NCI-H345 treated with DMSO at 0.1 percent for 48 hours (cell line): ENCODE data around the gene PPM1A.
"Not testable (repeated sequence)": the region's sequence is repeated elsewhere in the genome, so short reads cannot be mapped to it uniquely, and the experiment has no call there.

Experiments used
- DNase-seq: peaks from one replicate; lab custom pipeline; 2025; ENCODE audit not compliant: unreplicated experiment; lab: John Stamatoyannopoulos, UW

The PPM1A gene

DNA sequence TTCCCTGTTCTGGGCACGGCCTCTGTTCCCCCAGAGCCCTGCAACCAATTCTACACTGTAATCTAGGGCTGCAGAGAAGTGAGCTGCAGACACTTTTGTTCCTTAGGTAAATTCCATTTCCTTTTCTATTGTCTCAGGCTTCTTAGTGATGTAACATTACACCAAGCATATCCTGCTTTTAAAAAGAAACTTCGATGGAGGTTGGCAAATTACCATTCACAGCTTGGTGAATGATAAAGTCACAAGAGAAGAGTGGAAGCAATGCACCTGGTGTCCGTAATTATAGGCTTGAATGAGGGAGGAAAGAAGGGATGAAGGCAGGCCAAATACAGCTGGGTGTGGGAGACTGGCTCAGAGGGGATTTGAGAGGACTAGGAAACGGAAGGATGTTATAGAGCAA is 68.6 kb downstream of the PPM1A start:
- DNase-seq: peak; percentile 32

DNA sequence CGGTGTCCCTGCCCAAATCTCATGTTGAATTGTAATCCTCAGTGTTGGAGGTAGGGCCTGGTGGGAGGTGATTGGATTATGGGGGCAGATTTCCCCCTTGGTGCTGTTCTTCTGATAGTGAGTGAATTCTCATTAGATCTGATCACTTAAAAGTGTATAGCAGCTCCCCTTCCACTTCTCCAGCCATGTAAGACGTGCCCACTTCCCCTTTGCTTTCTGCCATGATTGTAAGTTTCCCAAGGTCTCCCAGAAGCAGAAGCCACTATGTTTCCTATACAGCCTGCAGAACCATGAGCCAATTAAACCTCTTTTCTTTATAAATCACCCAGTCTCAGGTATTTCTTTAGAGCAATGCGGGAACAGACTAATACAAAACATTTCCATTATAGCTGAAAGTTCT is 71.8 kb downstream of the PPM1A start:
- DNase-seq: not testable (repeated sequence)

DNA sequence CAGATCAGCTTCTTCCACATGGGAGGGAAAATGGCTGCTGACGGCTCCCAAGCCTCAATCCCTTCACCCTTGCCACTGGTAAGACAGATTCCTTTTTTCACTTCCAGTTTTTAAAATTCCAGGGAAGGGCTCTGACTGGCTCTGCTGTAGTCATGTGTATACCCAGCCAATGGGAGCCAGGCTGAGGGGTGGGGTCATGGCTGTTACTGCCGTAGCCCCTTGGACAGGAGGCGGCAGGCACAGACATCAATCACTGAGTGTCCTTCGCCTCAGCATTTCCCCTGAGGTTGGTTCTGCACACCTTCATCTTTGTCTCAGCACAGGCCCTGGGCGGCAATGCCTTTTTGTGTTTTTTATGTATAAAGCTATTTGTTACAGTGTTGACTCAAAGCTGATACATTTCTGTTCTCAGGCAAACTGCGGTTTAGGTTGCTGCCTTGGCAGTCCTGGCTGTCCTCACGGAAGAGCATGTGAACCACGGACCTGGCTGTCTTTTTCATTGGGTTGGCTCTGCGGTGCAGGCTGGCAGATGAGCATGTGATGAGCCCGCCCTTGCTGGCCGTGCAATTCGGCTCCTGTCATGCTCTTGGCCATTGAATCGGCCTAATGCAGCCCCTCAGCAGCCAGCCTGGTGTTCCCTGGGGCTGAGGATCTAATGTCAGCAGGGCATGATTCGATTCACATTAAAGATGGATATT is 74.3 kb downstream of the PPM1A start:
- DNase-seq: no peak

DNA sequence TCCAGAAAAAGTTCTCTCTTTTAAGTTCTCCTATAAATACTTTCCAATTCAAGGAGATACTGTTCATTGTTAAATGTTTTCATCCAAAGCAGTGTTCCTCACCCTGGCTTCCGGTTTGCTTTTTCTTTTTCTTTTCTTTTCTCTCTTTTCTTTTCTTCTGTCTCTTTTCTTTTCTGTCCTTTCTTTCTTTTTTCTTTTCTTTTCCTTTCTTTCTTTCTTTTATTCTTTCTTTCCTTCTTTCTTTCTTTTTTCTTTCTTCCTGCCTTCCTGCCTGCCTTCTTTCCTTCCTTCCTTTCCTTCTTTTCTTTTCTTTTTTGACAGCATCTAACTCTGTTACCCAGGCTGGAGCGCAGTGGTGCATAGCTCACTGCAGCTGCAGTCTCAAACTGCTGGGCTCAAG is 75.8 kb downstream of the PPM1A start:
- no peak for DNase-seq

DNA sequence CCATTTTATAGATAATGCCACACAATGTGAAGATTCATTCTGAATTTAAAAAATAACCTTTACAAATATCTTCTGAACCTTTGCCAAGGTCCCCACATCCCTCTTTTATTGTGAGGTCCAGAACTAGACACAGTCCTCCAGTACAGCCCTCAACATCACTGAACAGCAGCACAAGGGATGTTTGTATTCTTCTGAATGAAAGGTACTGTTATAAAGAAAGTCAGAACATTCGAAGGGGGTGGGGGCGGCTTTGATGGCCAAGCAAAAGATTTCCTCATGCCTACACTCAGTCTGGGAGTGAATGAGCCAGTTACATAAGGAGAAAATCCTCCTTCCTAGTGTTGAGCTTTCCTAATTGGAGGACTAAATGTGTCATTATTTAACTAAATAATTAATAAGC is 77.3 kb downstream of the PPM1A start:
- no peak for DNase-seq

DNA sequence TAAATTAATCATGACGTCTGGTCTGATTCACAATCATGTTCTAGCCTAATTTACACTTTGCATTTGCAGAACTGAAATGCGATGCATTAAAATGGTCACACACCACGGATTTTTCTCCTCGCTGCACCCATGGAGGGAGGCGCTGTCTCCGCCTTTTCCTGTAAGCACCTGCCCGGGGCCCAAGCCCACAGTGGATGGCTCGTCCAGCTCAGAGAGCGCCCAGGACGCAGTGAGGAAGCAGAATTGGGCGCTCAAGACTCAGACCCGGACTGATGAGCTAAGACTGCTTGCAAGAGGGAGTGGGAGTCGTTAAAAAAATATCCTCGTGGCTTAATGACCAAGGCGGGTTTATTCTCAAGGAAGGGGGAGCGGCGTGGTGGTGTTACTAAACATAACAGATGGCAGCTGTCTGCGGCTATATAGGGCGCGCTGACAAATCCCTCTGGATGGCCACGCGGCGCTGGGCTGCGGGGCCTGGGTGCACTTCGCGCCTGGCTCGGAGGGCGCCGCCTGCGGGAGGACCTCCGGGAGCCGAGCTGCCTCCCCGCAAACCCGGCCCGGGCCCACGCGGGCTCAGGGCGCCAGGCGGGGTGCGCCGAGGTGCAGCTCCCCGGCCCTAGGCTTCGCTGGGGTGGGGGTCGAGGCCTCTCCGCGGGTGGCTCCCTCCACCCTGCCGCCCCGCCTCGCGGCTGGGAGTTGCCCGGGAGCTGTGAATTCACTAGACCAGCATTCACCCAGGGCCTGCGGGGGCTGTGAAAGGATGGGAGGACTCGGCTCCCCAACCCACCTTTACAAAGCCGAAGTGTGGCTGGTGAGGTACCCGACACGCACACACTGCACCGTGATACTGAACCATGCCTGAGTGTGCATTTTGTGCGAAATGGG is 78.7 kb downstream of the PPM1A start:
- DNase-seq: peak; percentile 67

DNA sequence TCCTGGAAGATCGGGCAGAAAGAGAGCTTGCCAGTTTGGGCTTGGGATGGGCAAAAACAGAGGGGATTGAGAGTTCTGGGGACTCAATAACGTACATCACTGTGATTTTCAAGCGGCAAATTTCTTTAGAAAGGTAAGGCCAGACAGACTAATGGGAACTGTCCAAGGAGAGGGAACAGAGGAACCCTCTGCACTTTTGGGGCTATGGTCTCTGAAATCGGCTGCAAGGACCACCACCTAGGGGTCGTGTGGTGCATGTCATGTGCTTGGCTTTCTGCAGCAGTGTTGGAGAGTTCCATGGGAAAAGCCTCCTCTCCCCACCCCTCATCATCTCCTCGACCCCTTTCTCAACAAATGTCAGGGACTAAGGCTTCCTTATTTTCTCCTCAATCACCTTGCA is 79.6 kb downstream of the PPM1A start:
- DNase-seq: no peak

DNA sequence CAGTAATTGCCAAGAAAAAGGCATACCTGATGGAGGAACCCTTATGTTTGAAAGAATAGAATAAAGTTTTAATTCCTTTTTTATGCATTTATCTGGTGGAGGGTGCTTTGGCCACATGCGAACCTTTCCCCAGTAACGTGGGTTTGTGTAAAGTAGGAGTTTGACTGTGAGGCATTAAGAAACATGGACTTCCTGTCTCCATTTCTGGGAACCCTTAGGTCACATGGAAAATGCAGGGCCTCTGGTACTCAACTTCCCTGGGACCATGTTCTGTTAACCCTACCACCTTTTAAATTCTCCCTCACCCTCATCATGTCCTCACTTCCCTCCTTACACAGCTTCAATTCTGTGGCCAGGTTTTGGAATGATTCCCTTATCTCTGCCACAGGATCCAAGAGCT is 80.3 kb downstream of the PPM1A start:
- DNase-seq: no peak

DNA sequence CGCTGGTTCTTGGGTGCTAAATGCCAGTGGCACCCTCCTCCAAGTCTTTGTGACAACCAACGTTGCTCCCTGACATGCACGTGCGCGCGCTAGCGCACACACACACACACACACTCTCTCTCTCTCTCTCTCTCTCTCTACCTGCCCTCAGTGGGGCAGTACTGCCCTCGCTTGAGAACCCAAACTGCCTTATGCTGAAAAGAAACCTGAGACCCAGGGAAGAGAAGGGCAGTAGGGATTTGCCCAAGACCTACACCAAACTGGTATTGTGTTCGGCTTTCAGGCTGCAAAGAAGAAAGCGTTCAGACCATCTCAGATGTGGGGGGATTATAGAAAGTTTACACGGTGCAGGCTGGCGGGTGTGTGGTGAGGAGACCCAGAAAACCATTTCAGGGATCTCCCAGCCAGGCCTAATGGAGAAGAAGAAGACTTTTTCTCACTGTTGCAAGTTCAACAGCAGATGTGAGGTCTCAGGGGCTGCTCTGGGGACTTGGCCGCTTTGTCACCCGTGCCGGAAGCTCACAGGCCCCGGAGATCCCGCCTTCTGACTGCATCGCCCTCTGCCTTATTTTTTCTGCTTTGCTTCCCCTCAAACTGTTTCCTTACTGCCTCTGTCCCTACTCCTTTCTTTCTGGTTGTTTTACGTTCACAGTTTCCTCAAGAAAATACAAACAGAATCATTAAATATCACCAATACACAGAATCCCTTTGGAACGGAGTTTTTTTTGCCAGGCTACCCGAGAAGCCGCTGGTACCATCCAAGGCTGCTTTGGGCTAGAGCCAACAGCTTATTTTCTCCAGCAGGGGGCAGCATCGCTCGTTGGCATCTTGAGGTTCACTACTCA is 82.4 kb downstream of the PPM1A start:
- DNase-seq: peak; percentile 93

DNA sequence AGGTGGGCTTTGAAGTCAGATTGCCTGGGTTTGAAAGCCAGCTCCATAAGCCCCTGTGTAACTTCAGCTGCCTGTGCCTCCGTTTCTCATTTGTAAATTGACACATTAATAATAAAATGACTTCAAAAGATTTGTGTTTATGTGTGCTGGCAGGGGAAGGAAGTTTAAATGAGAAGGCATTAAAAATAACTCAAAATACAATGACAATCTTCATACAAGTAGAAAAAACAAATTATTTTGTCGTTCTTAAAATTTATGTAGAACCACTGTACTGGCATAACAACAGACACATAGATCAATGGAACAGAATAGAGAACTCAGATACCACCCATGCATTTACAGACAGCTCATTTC is 83.0 kb downstream of the PPM1A start:
- DNase-seq: no peak

DNA sequence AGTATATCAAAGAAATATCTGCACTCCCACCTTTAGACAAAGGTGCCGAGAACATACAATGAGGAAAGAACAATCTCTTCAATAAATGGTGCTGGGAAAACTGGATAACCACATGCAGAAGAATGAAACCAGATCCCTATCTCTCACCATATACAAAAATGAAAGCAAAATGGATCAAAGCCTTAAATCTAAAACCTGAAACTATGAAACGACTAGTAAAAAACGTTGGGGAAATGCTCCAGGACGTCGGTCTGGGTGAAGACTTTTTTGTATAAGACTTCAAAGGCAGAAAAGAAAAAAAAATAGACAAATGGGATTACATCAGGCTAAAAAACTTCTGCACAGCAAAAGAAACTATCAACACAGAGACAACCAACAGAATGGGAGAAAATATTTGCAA is 83.8 kb downstream of the PPM1A start:
- no peak for DNase-seq

DNA sequence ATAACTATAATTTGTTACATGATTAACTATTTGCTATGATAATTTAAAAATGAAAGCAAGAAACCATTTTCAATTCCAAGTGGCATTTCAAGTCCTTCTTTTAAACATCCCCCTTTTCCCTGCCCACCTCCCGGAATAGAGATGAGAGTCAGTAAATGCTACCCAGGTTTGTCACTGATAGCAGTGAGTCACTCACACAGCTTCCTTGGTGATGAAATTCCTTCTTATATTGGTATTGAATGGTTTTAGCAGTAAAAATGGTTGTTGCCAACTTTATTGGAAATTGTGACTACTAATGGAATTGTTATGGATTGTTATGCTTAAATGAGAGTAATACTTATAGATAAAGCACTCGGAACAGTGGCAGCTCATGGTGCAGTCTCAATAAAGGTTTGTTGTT is 90.5 kb downstream of the PPM1A start:
- DNase-seq: no peak

DNA sequence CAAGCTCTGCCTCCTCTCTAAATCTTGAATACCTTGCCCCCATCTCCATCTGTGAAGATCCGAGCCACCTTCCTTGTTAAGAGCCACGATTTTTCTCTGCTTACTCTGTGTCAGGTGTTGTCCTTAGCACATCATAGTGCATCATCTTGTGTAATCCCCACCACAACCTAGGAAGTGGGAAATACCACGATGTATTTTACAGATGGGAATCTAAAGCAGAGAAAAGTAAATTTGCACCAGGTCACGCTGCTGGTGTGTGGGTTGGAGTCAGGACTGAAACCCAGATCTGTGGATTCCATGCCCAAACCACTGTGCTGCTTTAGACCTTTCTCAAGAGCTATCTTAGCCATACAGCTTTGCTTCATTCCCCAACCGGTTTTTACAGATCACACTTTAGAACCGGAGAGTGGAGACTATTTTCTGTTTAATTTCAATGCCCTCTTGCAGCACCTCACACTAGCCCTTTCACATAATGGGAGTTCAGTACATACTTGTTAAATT is 94.6 kb downstream of the PPM1A start:
- DNase-seq: no peak

DNA sequence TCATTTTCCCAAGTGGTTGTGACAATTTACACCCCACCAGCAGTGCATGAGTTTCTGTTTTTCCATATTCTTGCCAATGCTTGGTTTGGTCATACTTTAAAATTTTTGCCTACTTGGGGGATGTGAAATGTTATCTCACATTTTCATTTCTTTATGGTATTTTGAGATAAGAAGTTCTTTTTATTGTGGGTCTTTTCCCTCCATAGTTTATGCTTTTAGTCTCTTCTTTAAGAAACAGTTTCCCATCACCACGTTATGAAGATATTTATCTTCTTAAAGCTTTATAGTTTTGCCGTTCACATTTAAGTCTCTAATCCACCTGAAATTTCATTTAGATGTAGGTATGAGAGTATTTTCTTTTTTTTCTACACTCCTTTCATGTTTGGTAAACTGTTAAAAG is 95.7 kb downstream of the PPM1A start:
- DNase-seq: no peak

DNA sequence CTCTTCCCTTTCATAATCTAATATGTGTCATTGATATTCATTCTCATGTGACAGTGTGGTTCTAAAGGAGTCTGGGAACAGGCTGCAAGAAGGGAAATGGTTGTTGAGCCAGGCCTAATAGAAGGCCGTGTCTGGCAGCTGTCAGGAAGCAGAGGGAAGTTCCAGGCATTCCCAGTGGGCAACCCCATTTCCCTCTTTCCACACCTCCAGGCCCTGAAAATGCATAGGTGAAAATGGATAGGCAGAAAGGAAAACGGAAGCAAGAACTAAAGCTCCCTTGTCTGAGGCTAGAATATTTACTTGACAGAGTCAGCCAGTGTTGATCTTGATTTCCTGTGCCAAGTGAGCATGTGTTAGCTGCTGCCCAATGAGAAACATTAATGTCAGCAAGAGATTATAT is 97.7 kb downstream of the PPM1A start:
- no peak for DNase-seq

DNA sequence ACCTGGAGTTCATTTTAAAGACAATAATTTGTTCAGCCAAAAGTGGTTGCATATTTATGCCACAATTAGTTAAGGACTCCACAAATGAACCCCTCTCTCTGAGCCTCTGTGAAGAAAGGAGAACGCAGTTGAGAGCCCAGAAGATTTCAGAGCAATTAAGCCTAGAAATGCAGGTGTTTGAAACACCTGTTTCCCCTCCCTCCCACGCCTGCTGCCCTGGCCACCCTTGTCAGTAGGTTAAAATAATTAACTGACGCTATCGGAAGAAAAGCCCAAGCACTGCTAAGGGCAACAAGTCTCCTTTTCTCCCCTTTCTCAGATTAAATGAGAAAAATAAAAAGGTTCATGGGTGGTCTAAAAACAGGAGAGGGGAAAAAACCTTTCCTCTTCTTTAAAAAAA is 99.2 kb downstream of the PPM1A start:
- no peak for DNase-seq
